ENCODE results near the gene KRTAP4-8.
"Not testable (repeated sequence)": the region's sequence is repeated elsewhere in the genome, so short reads cannot be mapped to it uniquely, and the experiment has no call there.

The KRTAP4-8 gene

GRCh38 chr17:41103896-41104295, 6.0 kb upstream of the KRTAP4-8 start:
- no peak for DNase-seq (ENCODE audit: low read depth)
- TF ChIP-seq CTCF (conservative IDR thresholded peaks at IDR 0.05; ENCODE audit: control insufficient read depth, insufficient read depth, low read depth, low read length) = no peak

GRCh38 chr17:41101586-41102259, 3.8 kb upstream of the KRTAP4-8 start, which contains the start of gene KRTAP4-16:
Gene KRTAP4-16, minus strand, starts transcription at chr17:41102209. Its CDS starts 0 bp downstream, at chr17:41102209.
- no peak within 1 kb of the TSS for H3K4me3 ChIP-seq (ENCODE audit: control insufficient read depth, low read depth, low read length)
- DNase-seq (ENCODE audit: low read depth) = no peak
- TF ChIP-seq CTCF (conservative IDR thresholded peaks at IDR 0.05; ENCODE audit: control insufficient read depth, insufficient read depth, low read depth, low read length) = no peak

More at GRCh38 chr17:41103896-41104295, 6.0 kb upstream of the KRTAP4-8 start:
- no peak overlapping the region for H3K4me3 ChIP-seq (ENCODE audit: control insufficient read depth, low read depth, low read length)

GRCh38 chr17:41099682-41100480, 1.9 kb upstream of the KRTAP4-8 start:
- not testable (repeated sequence) for H3K4me3 ChIP-seq (ENCODE audit: control insufficient read depth, low read depth, low read length)
- peak; percentile 55 for DNase-seq (ENCODE audit: low read depth)

DNA sequence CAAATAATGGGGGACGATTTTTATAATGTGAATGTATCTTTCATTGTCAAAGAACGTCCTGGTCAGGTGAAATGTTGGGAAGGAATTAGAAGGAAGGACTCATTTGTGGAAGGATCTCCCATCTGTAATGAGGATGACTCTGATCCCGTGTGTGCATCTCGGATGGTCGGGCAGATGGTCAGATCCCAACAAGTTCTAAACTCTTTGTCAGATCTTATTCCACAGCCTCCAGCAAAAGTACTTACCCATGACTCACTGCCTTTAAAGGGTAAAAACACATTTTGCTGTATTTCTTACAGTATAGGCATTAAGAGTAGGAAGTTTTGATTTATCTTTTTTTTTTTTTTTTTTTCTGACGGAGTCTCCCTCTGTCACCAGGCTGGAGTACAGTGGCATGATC, 539 bp upstream of the KRTAP4-8 start:
- TF ChIP-seq CTCF (conservative IDR thresholded peaks at IDR 0.05; ENCODE audit: control insufficient read depth, insufficient read depth, low read depth, low read length) = no peak
- DNase-seq (ENCODE audit: low read depth) = peak; percentile 47
- no peak overlapping the region for H3K4me3 ChIP-seq (ENCODE audit: control insufficient read depth, low read depth, low read length)

DNA sequence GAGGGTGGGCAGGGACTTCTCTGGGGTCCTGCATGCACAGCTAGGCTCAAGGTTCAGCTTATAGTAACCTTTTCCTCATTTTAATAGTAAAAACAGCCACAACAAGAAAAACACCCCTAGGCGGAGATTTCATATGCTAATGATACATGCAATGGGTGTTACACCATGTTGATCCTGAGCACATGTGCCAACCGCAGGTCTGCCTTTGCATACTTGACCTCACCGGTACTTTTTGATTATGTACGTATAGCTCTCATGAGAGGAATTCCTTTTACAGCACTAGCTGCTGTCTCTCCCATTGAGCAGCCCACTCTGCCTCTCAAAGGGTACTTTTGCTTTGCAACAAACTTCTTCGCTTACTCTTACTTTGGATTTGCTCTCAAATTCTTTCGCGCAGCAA, 1.9 kb downstream of the KRTAP4-8 start:
- DNase-seq (ENCODE audit: low read depth) = no peak
- H3K4me3 ChIP-seq (ENCODE audit: control insufficient read depth, low read depth, low read length) = no peak overlapping the region
- TF ChIP-seq CTCF (conservative IDR thresholded peaks at IDR 0.05; ENCODE audit: control insufficient read depth, insufficient read depth, low read depth, low read length) = no peak

DNA sequence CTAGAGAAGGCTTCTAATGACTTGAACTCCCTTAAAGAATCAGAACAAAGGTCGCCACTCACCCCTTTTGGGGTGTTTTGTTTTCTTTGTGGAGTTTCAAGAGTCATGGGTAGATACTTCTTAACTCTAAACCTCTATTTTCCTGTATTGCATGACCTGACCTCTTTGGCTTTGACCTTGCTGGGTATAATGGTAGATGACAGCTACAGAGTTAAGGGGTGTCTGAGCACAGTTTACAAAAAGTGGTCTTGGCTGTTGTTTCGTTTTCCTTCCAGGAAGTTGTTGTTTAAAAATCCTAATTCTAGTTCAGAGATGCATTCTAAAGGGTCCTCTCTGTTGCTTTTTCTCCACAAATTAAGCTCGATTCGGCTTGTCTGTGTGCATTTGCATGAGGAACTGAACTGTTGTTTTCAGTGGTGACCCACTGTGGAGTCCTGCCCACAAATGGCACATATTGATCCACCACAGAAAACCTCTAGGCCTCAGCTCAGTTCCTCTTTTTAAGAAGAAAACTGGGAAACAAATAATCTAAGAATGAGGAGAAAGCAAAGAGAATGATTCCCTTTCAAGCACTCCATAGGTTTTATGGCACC, 9.1 kb downstream of the KRTAP4-8 start:
- H3K4me3 ChIP-seq (ENCODE audit: control insufficient read depth, low read depth, low read length); DNase-seq (ENCODE audit: low read depth): not testable (repeated sequence)

DNA sequence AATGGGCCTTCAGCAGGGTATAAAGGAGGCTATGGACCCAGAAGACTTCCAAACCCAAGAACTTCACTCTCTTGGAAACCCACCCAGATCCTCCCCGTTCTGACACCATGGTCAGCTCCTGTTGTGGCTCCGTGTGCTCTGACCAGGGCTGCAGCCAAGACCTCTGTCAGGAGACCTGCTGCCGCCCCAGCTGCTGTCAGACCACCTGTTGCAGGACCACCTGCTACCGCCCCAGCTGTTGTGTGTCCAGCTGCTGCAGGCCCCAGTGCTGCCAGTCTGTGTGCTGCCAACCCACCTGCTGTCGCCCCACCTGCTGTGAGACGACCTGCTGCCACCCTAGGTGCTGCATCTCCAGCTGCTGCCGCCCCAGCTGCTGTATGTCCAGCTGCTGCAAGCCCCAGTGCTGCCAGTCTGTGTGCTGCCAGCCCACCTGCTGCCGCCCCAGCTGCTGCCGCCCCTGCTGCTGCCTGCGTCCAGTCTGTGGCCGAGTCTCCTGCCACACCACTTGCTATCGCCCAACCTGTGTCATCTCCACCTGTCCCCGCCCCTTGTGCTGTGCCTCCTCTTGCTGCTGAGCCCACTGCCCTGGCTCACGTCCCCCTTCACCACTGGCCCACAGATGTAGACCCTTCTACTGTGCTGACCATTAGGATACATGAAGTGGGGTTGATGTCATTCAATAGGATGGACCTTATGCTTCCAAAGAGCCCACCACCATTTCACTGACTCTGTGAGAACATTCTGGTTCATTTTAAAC, 13.7 kb downstream of the KRTAP4-8 start, which contains the start of gene KRTAP4-7:
Gene KRTAP4-7 (plus strand): TSS at position 51 of the 757 bp plus-strand sequence. CDS start 57 bp downstream, at position 108.
- H3K4me3 ChIP-seq (ENCODE audit: control insufficient read depth, low read depth, low read length); DNase-seq (ENCODE audit: low read depth): not testable (repeated sequence)

GRCh38 chr17:41083427-41083826, 14.5 kb downstream of the KRTAP4-8 start:
- not testable (repeated sequence) for H3K4me3 ChIP-seq (ENCODE audit: control insufficient read depth, low read depth, low read length)
- peak; percentile 40 for DNase-seq (ENCODE audit: low read depth)
